Measurements from ENCODE around the gene CCNE1. TPM values are rescaled to one million over a fixed set of nuclear protein-coding genes. Genes with fewer than 3 reads are reported as not detected.

CCNE1 gene
- total and polyA plus RNA-seq, 2 of the 13 experiments (the other 11 are each of a cell fraction or from before 2014, with no cell fraction given), result 16.0 to 50.6 TPM

GRCh38 chr19:29812080-29812880 is 489 bp downstream of the CCNE1 start (continued):
- TF ChIP-seq ZNF207 (IDR thresholded peaks at IDR 0.05; ENCODE audit: borderline replicate concordance) (no peak), SOX5 (CRISPR knock-in tag; IDR thresholded peaks at IDR 0.05; ENCODE audit: borderline replicate concordance) (no peak), ATF7-NPFF (CRISPR knock-in tag; IDR thresholded peaks at IDR 0.05; ENCODE audit: low read depth) (0 out of 2 replicates have a peak, but pooled peaks have one; percentile 11), ZBTB37 (CRISPR knock-in tag; IDR thresholded peaks at IDR 0.05) (no peak), ZNF407 (CRISPR knock-in tag; IDR thresholded peaks at IDR 0.05; ENCODE audit: not compliant biosample characterization) (no peak), HMG20A (CRISPR knock-in tag; IDR thresholded peaks at IDR 0.05; ENCODE audit: borderline replicate concordance) (no peak), ZFAT (CRISPR knock-in tag; conservative IDR thresholded peaks at IDR 0.05) (no peak), KAT8 (CRISPR knock-in tag; IDR thresholded peaks at IDR 0.05) (no peak), HOXA9 (CRISPR knock-in tag; IDR thresholded peaks at IDR 0.05; ENCODE audit: borderline replicate concordance) (no peak), ZNF510 (CRISPR knock-in tag; IDR thresholded peaks at IDR 0.05; ENCODE audit: low read depth) (no peak), NFKBIZ (CRISPR knock-in tag; IDR thresholded peaks at IDR 0.05) (no peak), NFE2 (CRISPR knock-in tag; IDR thresholded peaks at IDR 0.05) (no peak)
